T-helper 2 cell treated with Interferon-gamma antibody and Interleukin-4, amounts not matched to agents 5 μg/mL and 100 μg/mL, for 36 hours (primary cell): Measurements from ENCODE around the gene RAD51B.

Experiments
- DNase-seq: peaks from one replicate; pipeline ENCODE4 v3.0.0; 2021; ENCODE audit warnings: low spot score
- H3K27ac Mint-ChIP-seq: one replicate; pipeline ENCODE4 v1.8.0; 2021; ENCODE audit warnings: mild to moderate bottlenecking, mixed read lengths
- H3K27me3 Mint-ChIP-seq: one replicate; pipeline ENCODE4 v1.8.0; 2021; ENCODE audit warnings: low read depth, mixed read lengths
- H3K36me3 Mint-ChIP-seq: one replicate; pipeline ENCODE4 v1.8.0; 2021; ENCODE audit warnings: low read depth, mixed read lengths
- H3K4me1 Mint-ChIP-seq: one replicate; pipeline ENCODE4 v1.8.0; 2021; ENCODE audit warnings: low read depth, mixed read lengths
- H3K4me3 Mint-ChIP-seq: one replicate; pipeline ENCODE4 v1.8.0; 2022; ENCODE audit warnings: mild to moderate bottlenecking, moderate library complexity, mixed read lengths
- H3K9me3 Mint-ChIP-seq: one replicate; pipeline ENCODE4 v1.8.0; 2021; ENCODE audit warnings: mixed read lengths

RAD51B gene

DNA sequence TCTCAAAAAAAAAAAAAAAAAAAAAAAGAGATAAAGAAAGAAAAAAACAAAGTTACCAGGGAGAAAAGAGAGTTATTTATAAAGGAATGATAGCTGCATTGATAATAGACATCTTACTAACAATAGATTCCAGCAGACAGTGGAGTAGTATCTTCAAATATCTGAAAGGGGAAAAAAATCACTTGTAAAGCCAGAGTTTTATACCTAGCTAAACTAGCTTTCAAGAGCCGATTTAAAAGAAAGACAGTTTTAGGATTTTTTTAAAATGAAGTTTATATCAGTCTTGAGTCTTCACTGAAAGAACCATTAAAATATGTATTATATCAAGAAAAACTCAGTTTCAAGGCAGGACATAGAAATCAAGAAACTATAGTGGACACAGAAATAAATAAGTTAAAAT lies 710.9 kb downstream of the RAD51B start:
- Mint-ChIP-seq H3K27ac (no peak overlapping the region), H3K9me3 (peaks cover 31% of the 10 kb centered on the region), H3K4me1 (no peaks in the 10 kb centered on the region), H3K36me3 (peaks cover 5% of the 10 kb centered on the region), H3K27me3 (no peaks in the 10 kb centered on the region), H3K4me3 (no peak overlapping the region)
- no peak for DNase-seq

GRCh38 chr14:68532496-68532895 lies 712.9 kb downstream of the RAD51B start:
- no peak for DNase-seq
- Mint-ChIP-seq H3K36me3 (peaks cover 5% of the 10 kb centered on the region), H3K9me3 (peaks cover 28% of the 10 kb centered on the region), H3K27ac (no peak overlapping the region), H3K4me1 (no peaks in the 10 kb centered on the region), H3K4me3 (no peak overlapping the region), H3K27me3 (no peaks in the 10 kb centered on the region)

DNA sequence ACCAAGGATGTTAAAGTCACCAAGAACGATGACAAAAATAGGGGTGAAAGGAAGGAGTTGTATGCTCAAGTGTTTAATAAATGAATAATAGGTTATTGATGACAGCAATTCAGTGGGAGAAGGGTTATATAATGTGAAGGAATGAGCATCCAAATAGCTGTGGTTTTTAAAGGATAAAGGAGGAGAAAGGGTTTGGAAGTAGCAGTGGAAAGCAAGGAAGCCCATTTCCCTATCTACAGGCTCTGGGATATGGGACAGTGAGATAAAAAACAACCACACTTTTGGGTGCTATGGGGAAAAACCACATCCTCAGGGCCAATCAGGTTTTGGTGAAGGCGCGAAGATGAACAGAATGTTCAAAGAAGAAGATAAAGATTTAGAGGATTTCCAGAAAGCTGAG lies 714.7 kb downstream of the RAD51B start:
- H3K27ac Mint-ChIP-seq, result no peak overlapping the region
- H3K4me3 Mint-ChIP-seq, result no peak overlapping the region
- DNase-seq, result no peak
- no peaks in the 10 kb centered on the region for H3K4me1 Mint-ChIP-seq
- peaks cover 5% of the 10 kb centered on the region for H3K36me3 Mint-ChIP-seq
- no peaks in the 10 kb centered on the region for H3K27me3 Mint-ChIP-seq
- peaks cover 20% of the 10 kb centered on the region for H3K9me3 Mint-ChIP-seq

DNA sequence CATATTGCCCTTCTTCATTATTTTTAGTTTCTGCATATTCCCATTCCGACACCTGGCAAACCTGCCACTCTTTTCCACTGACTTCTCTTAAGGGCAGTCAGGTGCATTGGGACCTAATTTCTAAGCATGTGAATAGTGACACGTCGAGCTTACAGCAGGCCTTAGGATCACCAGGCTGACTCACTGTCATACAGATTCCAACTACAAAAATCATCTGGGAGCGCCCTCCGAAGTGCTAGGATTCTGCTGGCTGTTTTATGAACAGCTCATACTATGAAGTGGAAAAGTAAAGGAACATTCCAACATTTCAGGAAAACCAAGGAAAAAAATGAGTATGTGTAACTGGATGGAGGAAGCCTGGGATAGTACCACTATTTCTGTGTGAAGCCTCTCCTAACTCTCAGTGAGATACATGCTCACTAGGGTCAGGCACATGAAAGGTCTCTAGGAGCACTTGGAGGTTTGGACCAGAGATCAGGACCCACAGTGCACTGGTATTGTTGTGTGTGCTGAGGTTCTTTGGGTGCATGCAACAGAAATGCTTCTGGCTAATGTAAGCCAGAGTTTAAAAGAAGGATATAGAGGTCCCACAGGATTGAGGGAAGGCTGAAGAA lies 715.9 kb downstream of the RAD51B start:
- H3K27me3 Mint-ChIP-seq, result no peaks in the 10 kb centered on the region
- H3K4me3 Mint-ChIP-seq, result no peak overlapping the region
- peaks cover 8% of the 10 kb centered on the region for H3K9me3 Mint-ChIP-seq
- H3K27ac Mint-ChIP-seq, result no peak overlapping the region
- no peaks in the 10 kb centered on the region for H3K4me1 Mint-ChIP-seq
- peaks cover 3% of the 10 kb centered on the region for H3K36me3 Mint-ChIP-seq
- DNase-seq, result no peak

GRCh38 chr14:68536018-68536410 lies 716.4 kb downstream of the RAD51B start:
- H3K36me3 Mint-ChIP-seq, result peaks cover under 1% of the 10 kb centered on the region
- H3K27ac Mint-ChIP-seq, result no peak overlapping the region
- DNase-seq, result no peak
- H3K27me3 Mint-ChIP-seq, result no peaks in the 10 kb centered on the region
- no peaks in the 10 kb centered on the region for H3K4me1 Mint-ChIP-seq
- H3K4me3 Mint-ChIP-seq, result no peak overlapping the region
- H3K9me3 Mint-ChIP-seq, result peaks cover 4% of the 10 kb centered on the region

GRCh38 chr14:68538639-68539038 lies 719.1 kb downstream of the RAD51B start:
- no peaks in the 10 kb centered on the region for H3K36me3 Mint-ChIP-seq
- no peak overlapping the region for H3K27ac Mint-ChIP-seq
- no peak overlapping the region for H3K4me3 Mint-ChIP-seq
- DNase-seq, result no peak
- no peaks in the 10 kb centered on the region for H3K27me3 Mint-ChIP-seq
- no peaks in the 10 kb centered on the region for H3K4me1 Mint-ChIP-seq
- H3K9me3 Mint-ChIP-seq, result no peaks in the 10 kb centered on the region

GRCh38 chr14:68539241-68539737 lies 719.7 kb downstream of the RAD51B start:
- Mint-ChIP-seq H3K4me1 (no peaks in the 10 kb centered on the region), H3K9me3 (no peaks in the 10 kb centered on the region), H3K27ac (no peak overlapping the region), H3K4me3 (no peak overlapping the region), H3K27me3 (no peaks in the 10 kb centered on the region), H3K36me3 (no peaks in the 10 kb centered on the region)
- DNase-seq, result no peak

GRCh38 chr14:68539789-68540188 lies 720.2 kb downstream of the RAD51B start:
- no peaks in the 10 kb centered on the region for H3K4me1 Mint-ChIP-seq
- H3K36me3 Mint-ChIP-seq, result no peaks in the 10 kb centered on the region
- no peak overlapping the region for H3K4me3 Mint-ChIP-seq
- H3K27me3 Mint-ChIP-seq, result no peaks in the 10 kb centered on the region
- H3K27ac Mint-ChIP-seq, result no peak overlapping the region
- no peaks in the 10 kb centered on the region for H3K9me3 Mint-ChIP-seq
- DNase-seq, result no peak

DNA sequence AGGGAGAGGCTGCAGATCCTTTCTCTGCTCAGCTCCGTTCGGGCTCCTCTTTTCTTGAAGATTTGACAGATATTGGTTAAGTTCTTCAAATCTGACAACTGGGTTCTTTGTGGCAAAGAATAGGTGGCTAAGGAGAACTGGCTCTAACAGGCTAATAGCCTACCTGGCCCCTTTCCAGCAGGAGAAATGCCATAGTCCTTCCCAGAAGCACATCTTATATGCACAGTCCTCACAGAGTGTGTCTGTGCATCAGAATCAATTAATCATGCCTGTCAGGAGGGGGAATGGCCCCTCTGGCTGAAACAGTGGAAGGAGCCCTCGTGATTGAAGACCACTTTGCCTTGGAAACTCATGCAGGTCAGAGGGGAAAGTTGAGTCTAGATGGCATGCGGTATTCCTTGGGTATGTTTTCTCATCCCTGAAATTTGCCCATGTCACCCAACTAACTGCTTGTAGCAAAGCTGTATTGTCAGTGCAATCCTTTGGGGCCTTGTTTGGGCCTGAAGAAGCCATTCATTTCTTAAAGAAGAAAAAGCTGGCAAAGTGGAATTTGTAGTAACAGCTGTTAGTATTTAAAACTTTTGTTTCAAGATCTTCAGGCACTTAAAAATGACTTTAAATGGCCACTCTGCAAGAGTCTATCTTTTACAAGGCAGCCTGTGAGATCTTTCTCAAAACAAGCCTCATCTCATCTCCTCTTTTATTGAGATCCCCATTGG lies 721.8 kb downstream of the RAD51B start:
- H3K4me1 Mint-ChIP-seq, result no peaks in the 10 kb centered on the region
- no peaks in the 10 kb centered on the region for H3K9me3 Mint-ChIP-seq
- H3K4me3 Mint-ChIP-seq, result no peak overlapping the region
- DNase-seq, result no peak
- no peaks in the 10 kb centered on the region for H3K27me3 Mint-ChIP-seq
- no peaks in the 10 kb centered on the region for H3K36me3 Mint-ChIP-seq
- H3K27ac Mint-ChIP-seq, result no peak overlapping the region

DNA sequence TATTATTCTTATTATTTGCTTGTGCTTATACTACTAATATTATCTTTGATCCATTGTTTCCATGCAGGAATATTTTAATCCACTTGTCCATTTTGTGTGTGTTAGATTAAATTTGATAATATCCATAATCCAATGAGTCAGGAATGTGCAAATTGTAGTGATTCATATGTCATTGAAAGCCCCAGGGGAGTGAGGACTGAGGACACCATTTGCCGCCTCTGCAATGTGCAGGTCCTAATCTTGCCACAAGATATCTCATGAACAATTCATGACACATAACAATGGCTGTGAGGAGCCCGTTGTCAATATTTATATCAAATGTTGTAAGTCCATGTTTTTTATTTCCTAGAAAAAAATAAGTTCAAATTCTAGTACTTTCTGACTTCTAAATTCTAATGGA lies 722.8 kb downstream of the RAD51B start:
- Mint-ChIP-seq H3K4me3 (no peak overlapping the region), H3K9me3 (no peaks in the 10 kb centered on the region), H3K36me3 (no peaks in the 10 kb centered on the region), H3K27me3 (no peaks in the 10 kb centered on the region), H3K4me1 (no peaks in the 10 kb centered on the region), H3K27ac (no peak overlapping the region)
- no peak for DNase-seq

- Mint-ChIP-seq H3K27ac (no peak overlapping the region), H3K4me3 (no peak overlapping the region), H3K9me3 (no peaks in the 10 kb centered on the region), H3K36me3 (no peaks in the 10 kb centered on the region), H3K4me1 (no peaks in the 10 kb centered on the region), H3K27me3 (no peaks in the 10 kb centered on the region)
- no peak for DNase-seq
Observed at GRCh38 chr14:68543516-68543915, 723.9 kb downstream of the RAD51B start.

- Mint-ChIP-seq H3K36me3 (no peaks in the 10 kb centered on the region), H3K4me1 (no peaks in the 10 kb centered on the region), H3K4me3 (no peak overlapping the region), H3K27me3 (no peaks in the 10 kb centered on the region), H3K27ac (no peak overlapping the region), H3K9me3 (no peaks in the 10 kb centered on the region)
- DNase-seq, result no peak
Observed at GRCh38 chr14:68544081-68544892, 724.7 kb downstream of the RAD51B start.

DNA sequence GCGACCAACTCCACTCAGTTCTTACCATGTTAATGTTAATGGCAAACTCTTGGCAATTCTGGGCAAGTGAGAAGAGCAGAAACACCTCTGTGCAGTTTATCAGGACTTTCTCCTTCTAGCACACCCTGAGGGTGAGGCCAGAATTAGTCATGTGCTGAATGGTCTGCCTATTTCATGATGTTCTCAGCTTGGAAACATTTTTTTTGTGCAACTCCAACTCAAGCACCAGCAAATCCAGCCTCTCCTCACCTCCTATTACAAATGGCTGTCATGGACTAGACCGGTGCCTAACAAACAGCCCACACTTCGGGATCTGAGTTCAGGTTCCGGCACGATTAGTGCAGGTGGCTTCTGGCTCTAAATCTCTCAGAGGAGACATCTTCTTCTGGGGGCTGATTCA lies 727.3 kb downstream of the RAD51B start:
- H3K36me3 Mint-ChIP-seq, result no peaks in the 10 kb centered on the region
- no peaks in the 10 kb centered on the region for H3K27me3 Mint-ChIP-seq
- H3K4me3 Mint-ChIP-seq, result no peak overlapping the region
- DNase-seq, result no peak
- H3K27ac Mint-ChIP-seq, result no peak overlapping the region
- H3K9me3 Mint-ChIP-seq, result no peaks in the 10 kb centered on the region
- no peaks in the 10 kb centered on the region for H3K4me1 Mint-ChIP-seq
